OCI-LY3 (cell line): ENCODE data around the gene TXNDC5.

Experiments
- H2AFZ ChIP-seq: fragments of 200-600, 300-600 bp; shearing (Covaris generic); 2 replicates; pipeline ENCODE4 v1.6.0; 2014; ENCODE audit warnings: antibody characterized with exemption, low read depth, low read length
- H3K27ac ChIP-seq: fragments of 200-600, 300-600 bp; sonication (generic); 2 replicates; pipeline ENCODE4 v1.5.1; 2014; ENCODE audit warnings: mild to moderate bottlenecking, low read length, moderate library complexity, mixed read lengths
- H3K27me3 ChIP-seq: fragments of 200-600, 300-600 bp; sonication (generic); 2 replicates; pipeline ENCODE4 v1.6.1; 2014; ENCODE audit warnings: low read depth, low read length, mixed read lengths
- H3K36me3 ChIP-seq: fragments of 200-600, 300-600 bp; sonication (generic); replicated peaks from 2 replicates; pipeline ENCODE3; 2014; ENCODE audit warnings: low read depth, low read length, mixed read lengths
- H3K4me1 ChIP-seq: fragments of 300-600, 200-600 bp; sonication (generic); 2 replicates; pipeline ENCODE4 v1.6.1; 2014; ENCODE audit warnings: low read length, mixed read lengths
- H3K4me2 ChIP-seq: fragments of 200-600, 300-600 bp; sonication (generic); 2 replicates; pipeline ENCODE4 v1.6.1; 2014; ENCODE audit warnings: low read length, mixed read lengths
- H3K4me3 ChIP-seq: fragments of 300-600, 200-600 bp; sonication (generic); 2 replicates; pipeline ENCODE4 v1.5.1; 2014; ENCODE audit warnings: antibody characterized with exemption, mild to moderate bottlenecking, low read length, moderate library complexity
- H3K79me2 ChIP-seq: fragments of 300-600, 200-600 bp; shearing (Covaris generic); 2 replicates; pipeline ENCODE4 v1.6.1; 2014; ENCODE audit warnings: mild to moderate bottlenecking, low read length, mixed read lengths
- H3K9ac ChIP-seq: fragments of 300-600, 200-600 bp; shearing (Covaris generic); 2 replicates; pipeline ENCODE4 v1.6.0; 2014; ENCODE audit warnings: mild to moderate bottlenecking, low read length, moderate library complexity
- H3K9me3 ChIP-seq: fragments of 200-600, 300-600 bp; shearing (Covaris generic); 2 replicates; pipeline ENCODE4 v1.6.1; 2014; ENCODE audit warnings: low read length, mixed read lengths; ENCODE audit not compliant: insufficient read depth
- H4K20me1 ChIP-seq: fragments of 200-600, 300-600 bp; sonication (generic); 2 replicates; pipeline ENCODE4 v1.6.1; 2016; ENCODE audit warnings: low read length, mixed read lengths; ENCODE audit not compliant: insufficient read depth
- EZH2phosphoT487 ChIP-seq: fragments of 200-600 bp; shearing (Covaris generic); IDR thresholded peaks from 2 replicates; pipeline ENCODE4 v1.6.1; 2018; ENCODE audit warnings: antibody characterized with exemption, mixed run types, low read depth
- TF ChIP-seq, protein P1 (sequence below): fragments of 200-600, 300-600 bp; sonication (generic); IDR thresholded peaks from 2 replicates; pipeline ENCODE4 v1.5.1; 2014; ENCODE audit warnings: antibody characterized with exemption, low read length, low read depth

The TXNDC5 gene

DNA sequence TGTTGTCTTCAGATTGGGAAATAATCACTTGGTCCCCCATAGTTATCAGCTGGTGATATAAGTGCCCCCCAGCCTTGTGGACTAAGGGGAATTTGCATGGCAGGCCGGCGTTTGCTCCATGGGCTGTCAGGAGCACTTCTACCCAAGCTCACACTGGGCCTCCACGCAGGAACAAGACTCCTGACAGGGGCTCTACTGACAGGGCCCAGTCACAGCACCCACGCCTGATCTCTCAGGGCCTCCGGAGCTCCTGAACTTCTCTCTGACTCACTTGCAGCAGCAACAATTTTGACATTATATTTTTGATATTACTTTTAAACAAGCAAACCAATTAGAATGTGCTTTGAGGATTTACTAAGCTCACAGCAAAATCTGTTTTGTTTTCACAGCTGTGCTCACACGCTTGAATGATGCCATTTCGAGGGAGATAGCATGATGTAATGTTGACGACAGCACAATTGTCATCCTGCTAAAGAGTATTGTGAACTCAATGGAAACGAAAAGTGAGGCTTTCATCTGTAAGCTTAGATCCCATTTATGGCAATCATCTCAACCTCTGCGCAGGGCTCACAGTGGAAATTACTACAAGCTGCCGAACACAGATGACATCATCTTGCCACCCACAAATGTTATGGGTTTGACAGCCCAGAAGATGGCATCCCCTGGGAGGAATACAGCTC, 28.7 kb upstream of the TXNDC5 start:
- Histone ChIP-seq H4K20me1 (no peaks in the 10 kb centered on the region), H2AFZ (peak overlapping the region; percentile 56), H3K9me3 (peaks cover 6% of the 10 kb centered on the region; the same call in 1 of the 2 replicates), H3K4me3 (peak overlapping the region; percentile 38), H3K4me2 (peak overlapping the region; percentile 64), H3K4me1 (peaks cover 33% of the 10 kb centered on the region), H3K36me3 (peaks cover 6% of the 10 kb centered on the region), H3K79me2 (no peaks in the 10 kb centered on the region), H3K9ac (peak overlapping the region; percentile 24; the same call in 1 of the 2 replicates), H3K27ac (peak overlapping the region; percentile 34), H3K27me3 (no peaks in the 10 kb centered on the region)
- TF ChIP-seq EZH2phosphoT487: no peak
- TF ChIP-seq, protein P1, sequence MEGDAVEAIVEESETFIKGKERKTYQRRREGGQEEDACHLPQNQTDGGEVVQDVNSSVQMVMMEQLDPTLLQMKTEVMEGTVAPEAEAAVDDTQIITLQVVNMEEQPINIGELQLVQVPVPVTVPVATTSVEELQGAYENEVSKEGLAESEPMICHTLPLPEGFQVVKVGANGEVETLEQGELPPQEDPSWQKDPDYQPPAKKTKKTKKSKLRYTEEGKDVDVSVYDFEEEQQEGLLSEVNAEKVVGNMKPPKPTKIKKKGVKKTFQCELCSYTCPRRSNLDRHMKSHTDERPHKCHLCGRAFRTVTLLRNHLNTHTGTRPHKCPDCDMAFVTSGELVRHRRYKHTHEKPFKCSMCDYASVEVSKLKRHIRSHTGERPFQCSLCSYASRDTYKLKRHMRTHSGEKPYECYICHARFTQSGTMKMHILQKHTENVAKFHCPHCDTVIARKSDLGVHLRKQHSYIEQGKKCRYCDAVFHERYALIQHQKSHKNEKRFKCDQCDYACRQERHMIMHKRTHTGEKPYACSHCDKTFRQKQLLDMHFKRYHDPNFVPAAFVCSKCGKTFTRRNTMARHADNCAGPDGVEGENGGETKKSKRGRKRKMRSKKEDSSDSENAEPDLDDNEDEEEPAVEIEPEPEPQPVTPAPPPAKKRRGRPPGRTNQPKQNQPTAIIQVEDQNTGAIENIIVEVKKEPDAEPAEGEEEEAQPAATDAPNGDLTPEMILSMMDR: no peak

DNA sequence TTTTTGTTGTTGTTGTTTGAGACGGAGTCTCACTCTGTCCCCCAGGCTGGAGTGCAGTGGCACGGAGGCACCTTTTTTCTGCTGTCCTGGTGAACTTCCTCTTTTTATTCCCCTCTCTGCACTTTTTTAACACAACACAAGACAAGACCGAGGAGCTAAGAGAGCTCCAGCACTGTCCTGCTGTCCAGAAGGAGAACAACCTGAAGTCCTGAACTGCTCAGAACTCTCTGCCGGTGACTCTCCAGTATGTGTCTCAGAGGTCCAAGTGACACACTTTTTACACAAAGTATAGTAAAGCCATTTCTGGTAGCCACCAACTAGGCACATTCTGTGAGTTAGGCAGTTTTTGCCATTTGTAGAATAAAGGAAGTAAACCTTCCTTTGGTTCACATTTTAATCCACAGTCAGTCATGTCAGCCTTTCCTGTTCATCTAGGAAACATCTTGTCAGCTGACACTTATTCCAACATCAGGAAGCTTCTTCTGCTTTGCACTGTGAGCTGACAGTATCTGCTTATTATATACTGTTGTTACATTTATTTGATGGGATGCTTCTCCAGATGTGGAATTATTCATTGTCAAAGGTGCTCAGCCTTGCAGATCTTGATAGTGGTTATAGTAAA, 28.1 kb upstream of the TXNDC5 start:
- H3K79me2 ChIP-seq: no peaks in the 10 kb centered on the region
- TF ChIP-seq, protein P1: no peak
- TF ChIP-seq EZH2phosphoT487: no peak
- peak overlapping the region; percentile 38; the same call in 1 of the 2 replicates for H3K4me3 ChIP-seq
- H3K4me1 ChIP-seq: peaks cover 37% of the 10 kb centered on the region
- H3K4me2 ChIP-seq: peak overlapping the region; percentile 64
- peaks cover 6% of the 10 kb centered on the region for H3K36me3 ChIP-seq
- peak overlapping the region; percentile 24; the same call in 1 of the 2 replicates for H3K9ac ChIP-seq
- peaks cover 6% of the 10 kb centered on the region; the same call in 1 of the 2 replicates for H3K9me3 ChIP-seq
- H4K20me1 ChIP-seq: no peaks in the 10 kb centered on the region
- peak overlapping the region; percentile 90 for H2AFZ ChIP-seq
- peak overlapping the region; percentile 34; the same call in 1 of the 2 replicates for H3K27ac ChIP-seq
- H3K27me3 ChIP-seq: no peaks in the 10 kb centered on the region

DNA sequence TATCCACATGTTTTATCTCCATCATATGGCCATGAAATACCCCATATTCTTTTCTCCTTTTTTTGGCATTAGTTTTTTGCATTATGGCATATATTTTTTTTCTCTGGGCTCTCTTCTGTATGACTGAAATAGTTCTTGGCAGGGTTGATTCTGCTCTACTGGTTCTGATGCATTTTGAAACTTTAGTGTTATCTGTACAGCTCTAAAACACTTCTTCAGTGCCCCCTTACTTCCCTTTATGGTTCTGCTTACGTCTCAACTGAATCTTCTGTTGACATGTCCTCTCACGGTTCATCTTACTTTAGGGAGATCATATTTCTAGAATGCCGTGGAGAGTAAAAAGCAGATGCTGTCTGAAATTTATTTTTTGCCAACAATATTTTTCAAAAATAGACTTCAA, 23.2 kb upstream of the TXNDC5 start:
- Histone ChIP-seq H3K9me3 (peaks cover 6% of the 10 kb centered on the region; the same call in 1 of the 2 replicates), H3K4me3 (peak overlapping the region; percentile 51), H3K9ac (peak overlapping the region; percentile 44; the same call in 1 of the 2 replicates), H3K4me1 (peaks cover 37% of the 10 kb centered on the region), H3K36me3 (peaks cover 6% of the 10 kb centered on the region), H3K4me2 (peak overlapping the region; percentile 75), H3K27me3 (no peaks in the 10 kb centered on the region), H2AFZ (peak overlapping the region; percentile 43; the same call in 1 of the 2 replicates), H3K79me2 (no peaks in the 10 kb centered on the region), H3K27ac (peak overlapping the region; percentile 91), H4K20me1 (no peaks in the 10 kb centered on the region)
- TF ChIP-seq, protein P1: no peak
- TF ChIP-seq EZH2phosphoT487: no peak

DNA sequence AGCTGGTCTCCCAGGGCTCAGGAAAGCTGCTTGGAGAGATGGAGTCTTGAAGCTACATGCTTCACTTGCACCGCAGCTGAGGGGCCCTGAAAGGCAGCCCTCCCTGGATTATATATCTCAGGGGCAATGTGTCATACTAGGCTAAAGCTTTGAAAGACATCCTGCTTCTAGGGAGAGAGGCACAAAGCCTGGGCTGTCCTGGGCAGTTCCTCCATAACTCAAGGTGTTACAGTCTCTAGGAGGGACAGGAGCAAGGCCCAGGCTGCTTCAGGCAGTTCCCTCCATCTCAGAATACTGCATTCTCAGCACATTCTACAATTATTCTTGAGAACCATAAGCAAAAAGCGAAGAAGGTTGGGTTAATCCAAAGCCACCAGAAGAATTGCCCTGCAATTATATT, 22.0 kb upstream of the TXNDC5 start:
- no peak overlapping the region for H2AFZ ChIP-seq
- peaks cover 29% of the 10 kb centered on the region for H3K4me1 ChIP-seq
- no peak overlapping the region; the same call in 1 of the 2 replicates for H3K9ac ChIP-seq

More for the DNA sequence above, 22.0 kb upstream of the TXNDC5 start:
- Histone ChIP-seq H3K27me3 (no peaks in the 10 kb centered on the region), H4K20me1 (no peaks in the 10 kb centered on the region), H3K9me3 (peaks cover 6% of the 10 kb centered on the region; the same call in 1 of the 2 replicates), H3K4me3 (no peak overlapping the region), H3K36me3 (peaks cover 6% of the 10 kb centered on the region), H3K27ac (no peak overlapping the region), H3K79me2 (no peaks in the 10 kb centered on the region), H3K4me2 (no peak overlapping the region)
- no peak for TF ChIP-seq EZH2phosphoT487
- TF ChIP-seq, protein P1: no peak
